ENCODE measurements around the gene PPP2R5B.

The PPP2R5B gene

GRCh38 chr11:64923944-64924909 lies at the start of gene PPP2R5B:
TSS of gene PPP2R5B (plus strand) at chr11:64924689. CDS start at chr11:64925735, 1,046 bp downstream.
- peak; percentile 95 for DNase-seq

- DNase-seq, result no peak
Measured at GRCh38 chr11:64875369-64876228, 48.9 kb upstream of the PPP2R5B start.

- DNase-seq, result no peak
Measured at GRCh38 chr11:64876229-64876750, 48.2 kb upstream of the PPP2R5B start.

GRCh38 chr11:64876835-64877341 lies 47.6 kb upstream of the PPP2R5B start:
- peak; percentile 67 for DNase-seq

GRCh38 chr11:64877390-64878222 lies 46.9 kb upstream of the PPP2R5B start:
- no peak for DNase-seq

- DNase-seq, result no peak
Measured at GRCh38 chr11:64878223-64878493, 46.3 kb upstream of the PPP2R5B start.

GRCh38 chr11:64878494-64879243 lies 45.8 kb upstream of the PPP2R5B start, which contains the start of gene EHD1:
TSS of gene EHD1 (minus strand) at chr11:64878621. CDS start at chr11:64878464, 157 bp downstream.
- peak; percentile 97 for DNase-seq

GRCh38 chr11:64879244-64879900 lies 45.1 kb upstream of the PPP2R5B start:
- DNase-seq, result no peak

GRCh38 chr11:64880240-64881001 lies 44.1 kb upstream of the PPP2R5B start:
- DNase-seq, result no peak

- DNase-seq, result no peak
Measured at GRCh38 chr11:64881476-64881875, 43.0 kb upstream of the PPP2R5B start.

GRCh38 chr11:64882243-64882642 lies 42.2 kb upstream of the PPP2R5B start:
- DNase-seq, result no peak

- DNase-seq, result no peak
Measured at GRCh38 chr11:64883575-64883974, 40.9 kb upstream of the PPP2R5B start.

- no peak for DNase-seq
Measured at GRCh38 chr11:64884019-64884418, 40.5 kb upstream of the PPP2R5B start.

- DNase-seq, result peak; percentile 56
Measured at GRCh38 chr11:64885367-64886286, 38.9 kb upstream of the PPP2R5B start.

GRCh38 chr11:64887234-64887756 lies 37.2 kb upstream of the PPP2R5B start:
- DNase-seq, result no peak

GRCh38 chr11:64887757-64888405 lies 36.6 kb upstream of the PPP2R5B start:
- peak; percentile 64 for DNase-seq

GRCh38 chr11:64888406-64888728 lies 36.1 kb upstream of the PPP2R5B start:
- no peak for DNase-seq
